Dermis microvascular lymphatic vessel endothelial cell (primary cell): ENCODE measurements around the gene R3HCC1L. TPM values are rescaled to one million over a fixed set of nuclear protein-coding genes. Genes with fewer than 3 reads are reported as not detected.

Experiments used
- DNase-seq, 2 donors: peaks; one replicate each; pipeline versions ENCODE4 v3.0.0 to v3.0.0-alpha.2; 2010; ENCODE audit warnings: low read depth in 2 of 2
- total RNA-seq: library from RNA; depleted of rRNA; stranded (reverse); fragments of >200 nt; gene quantifications from 2 replicates; pipeline ENCODE4 v1.2.1, GENCODE V29; 2014

R3HCC1L gene
- total RNA-seq, 1 donor from 2014 or later, result 8.1 TPM

DNA sequence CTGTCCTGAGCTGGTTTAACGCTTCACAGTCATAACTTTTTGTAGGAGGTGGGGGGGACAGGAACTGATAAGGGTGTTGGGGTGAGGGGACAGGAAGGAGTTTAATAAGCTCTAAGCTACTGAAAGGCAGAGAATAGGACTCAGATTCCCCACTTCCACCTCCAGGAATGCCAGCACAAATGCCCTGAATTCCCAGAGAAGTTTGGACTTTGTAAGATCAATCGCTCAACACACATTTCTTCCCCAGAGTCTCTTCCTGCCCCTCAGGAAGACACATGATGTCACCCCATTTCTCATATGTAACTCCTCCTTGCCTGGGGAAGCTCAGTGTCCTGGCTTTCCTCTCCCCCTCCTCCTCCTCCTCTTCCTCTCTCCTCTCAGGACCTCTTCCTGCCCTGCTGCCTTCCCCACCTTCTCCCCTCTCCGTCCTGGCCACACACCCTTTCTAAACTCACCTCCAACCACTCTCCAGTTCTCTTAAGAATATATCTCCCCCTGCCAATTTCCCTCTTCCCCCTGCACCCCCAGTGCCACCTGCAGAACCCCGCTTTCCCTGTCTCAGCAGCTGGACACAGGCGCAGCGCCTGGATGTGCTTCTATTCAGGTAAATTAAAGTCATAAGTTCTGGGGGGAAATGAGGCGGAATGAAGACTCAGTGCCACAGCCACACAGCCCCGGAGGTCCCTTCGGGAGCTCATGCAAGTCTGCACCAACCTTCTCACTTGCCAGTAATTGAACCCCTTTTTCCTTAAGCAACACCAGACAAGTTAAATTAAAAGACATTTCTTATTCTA, 138.8 kb downstream of the R3HCC1L start:
- DNase-seq, result no peak

DNA sequence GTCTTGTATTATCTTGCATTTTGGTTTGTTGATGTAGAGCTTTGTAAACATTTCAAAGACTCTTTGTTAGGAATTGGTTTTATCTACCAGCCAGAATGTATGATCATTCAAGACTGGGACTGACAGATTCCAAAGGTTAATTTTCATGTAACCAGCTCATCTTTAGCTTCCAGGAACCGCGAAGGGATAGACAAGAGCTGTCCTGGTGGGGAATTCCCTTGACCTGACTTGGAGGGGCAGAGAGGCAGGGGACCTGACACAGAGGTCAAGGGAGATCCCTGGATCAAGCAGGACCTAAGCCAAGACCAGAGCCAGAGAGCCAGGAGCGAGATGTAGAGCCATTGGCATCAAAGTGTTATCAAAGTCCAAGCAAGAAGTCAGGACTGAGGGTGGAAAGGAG, 140.1 kb downstream of the R3HCC1L start:
- no peak for DNase-seq

DNA sequence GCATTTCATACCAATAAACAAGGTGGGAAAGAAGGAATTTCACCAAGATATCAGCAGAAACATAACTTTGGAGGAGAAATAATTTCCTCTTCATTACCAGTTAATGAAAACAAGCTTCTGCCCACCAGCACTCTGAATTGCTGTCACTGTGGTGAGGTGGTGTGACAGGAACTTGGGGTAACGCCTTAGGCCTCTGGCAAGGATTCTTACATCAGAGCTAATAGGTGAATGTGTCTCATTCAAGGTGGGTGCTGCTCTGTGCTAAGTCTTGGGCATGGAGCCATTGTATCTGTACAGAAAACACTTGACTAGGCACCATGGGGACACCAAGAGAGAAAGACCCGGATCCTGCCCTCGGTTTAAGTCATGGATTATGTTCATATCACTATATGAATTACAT, 141.9 kb downstream of the R3HCC1L start:
- no peak for DNase-seq

DNA sequence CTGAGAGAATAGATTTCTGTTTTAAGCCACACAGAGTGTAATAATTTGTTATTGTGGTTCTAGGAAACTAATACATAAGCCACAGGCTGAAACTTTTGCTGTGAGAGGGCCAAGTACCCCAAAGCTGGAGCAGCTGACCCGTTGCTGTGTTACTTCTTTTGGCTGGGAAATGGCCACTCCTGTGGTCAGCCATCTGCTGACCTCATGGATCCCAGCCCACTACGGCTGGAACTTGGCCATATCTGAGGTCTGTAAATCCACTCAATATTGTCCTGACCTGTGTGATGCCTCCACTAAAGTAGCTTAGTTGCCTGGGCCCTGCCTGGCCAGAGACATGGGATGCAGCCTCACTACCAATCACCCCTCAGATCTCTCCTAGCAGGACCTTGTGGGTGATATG, 151.0 kb downstream of the R3HCC1L start:
- no peak for DNase-seq

DNA sequence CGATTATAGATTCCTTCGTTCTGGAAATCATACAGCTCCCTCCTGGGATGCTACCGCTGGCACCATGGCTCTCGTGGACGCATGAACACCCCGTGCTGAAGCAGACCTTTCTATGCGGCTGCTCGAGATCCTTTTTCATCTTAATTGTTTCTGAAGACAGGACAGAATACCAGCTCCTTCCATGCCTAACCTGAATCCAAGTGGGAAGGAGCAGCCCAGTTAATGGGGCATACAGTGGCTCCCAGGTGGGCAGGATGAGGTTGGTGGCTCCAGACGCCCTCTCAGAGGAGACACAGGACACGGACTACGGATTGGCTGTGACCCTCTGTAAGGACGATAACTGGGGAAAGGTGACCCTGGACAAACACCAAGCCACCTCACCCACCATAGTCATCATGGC, 152.0 kb downstream of the R3HCC1L start:
- no peak for DNase-seq

DNA sequence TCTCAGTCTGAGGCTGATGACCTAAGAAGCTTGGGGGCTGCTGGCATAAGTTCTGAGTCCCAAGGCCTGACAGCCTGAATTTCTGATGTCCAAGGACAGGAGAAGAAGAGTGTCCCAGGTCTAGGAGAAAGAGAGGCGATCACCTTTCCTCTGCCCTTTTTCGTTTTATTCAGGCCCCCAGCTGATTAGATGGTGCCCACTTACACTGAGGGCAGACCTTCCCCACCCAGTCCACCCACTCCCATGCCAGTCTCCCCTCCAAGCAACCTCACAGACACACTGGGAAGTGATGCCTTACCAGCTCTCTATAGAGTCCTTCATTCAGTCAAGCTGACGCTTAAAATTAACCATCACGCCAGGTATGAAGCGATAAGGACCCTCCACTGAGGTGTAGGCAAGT, 152.9 kb downstream of the R3HCC1L start:
- DNase-seq, result no peak

DNA sequence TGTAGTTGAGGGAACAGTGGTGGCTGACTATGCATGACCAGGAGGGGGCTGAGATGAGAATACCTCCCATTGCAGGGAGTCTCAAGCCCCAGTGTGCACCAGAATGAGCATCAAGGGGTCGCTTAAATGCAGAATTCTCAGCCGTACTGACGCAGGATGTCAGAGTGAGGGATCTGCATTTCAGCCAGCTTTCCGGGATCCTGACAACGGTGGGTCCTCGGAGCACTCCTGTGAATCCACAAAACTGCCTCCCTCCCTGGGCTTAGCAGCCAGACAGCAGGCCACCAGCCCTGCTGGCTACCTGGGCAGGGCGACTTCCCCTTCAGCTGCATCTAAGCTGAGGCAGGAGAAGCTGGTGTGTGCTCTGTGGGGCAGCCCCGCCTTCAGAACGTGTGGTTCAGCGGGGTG, 155.3 kb downstream of the R3HCC1L start:
- no peak for DNase-seq

DNA sequence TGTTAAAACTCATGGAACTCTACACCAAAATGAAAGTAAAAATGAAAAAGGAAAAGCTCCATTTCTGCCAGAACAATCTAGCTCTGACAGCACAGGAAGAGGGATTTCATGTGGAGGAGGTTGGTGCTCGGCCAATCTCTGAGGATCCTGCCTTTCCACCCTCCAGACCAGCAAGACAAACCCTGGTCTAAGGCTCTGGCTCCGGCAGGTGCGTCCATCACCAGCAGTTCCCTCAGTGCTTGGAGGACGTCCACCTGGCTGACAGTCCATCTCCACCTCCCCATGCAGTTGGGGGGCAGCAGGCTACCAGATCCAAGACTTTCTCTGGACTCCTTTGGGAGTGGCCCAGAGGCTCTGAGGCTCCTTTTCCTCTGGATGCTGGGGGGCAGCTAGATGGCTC, 158.5 kb downstream of the R3HCC1L start:
- DNase-seq, result no peak

DNA sequence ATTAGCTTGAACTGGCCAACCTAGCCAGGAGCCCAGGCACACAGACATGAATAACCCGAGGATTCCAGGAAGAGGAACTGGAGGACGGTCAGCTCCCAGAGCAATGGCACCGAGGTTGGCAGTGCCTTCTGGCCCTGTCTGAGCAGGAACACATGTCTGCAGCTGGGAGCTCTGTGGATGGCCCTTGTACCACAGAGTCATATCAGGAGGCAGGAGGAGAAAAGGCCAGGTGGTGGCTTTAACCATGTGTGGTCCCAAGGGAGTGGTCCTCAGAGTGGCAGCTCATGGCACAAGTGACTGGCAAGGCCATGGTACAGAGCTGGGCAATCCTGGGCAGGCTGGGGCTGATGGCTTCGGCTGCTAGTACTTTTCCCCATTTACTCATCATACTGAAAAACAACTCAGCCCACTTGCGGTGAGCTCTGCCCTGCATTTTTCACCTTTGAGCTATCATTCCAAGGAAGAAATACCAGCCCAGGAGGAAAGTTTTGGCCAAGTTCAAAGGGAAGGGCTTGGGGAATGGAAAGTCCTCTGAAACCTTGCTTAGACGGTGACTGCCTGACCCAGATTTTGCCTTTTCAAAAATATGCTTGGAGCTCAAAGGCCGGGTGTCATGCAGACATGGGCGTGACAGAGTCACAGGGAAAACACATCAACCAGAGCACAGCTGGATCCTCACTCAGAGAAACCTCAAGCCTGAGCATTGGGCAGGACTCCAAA, 159.3 kb downstream of the R3HCC1L start:
- DNase-seq, result no peak

DNA sequence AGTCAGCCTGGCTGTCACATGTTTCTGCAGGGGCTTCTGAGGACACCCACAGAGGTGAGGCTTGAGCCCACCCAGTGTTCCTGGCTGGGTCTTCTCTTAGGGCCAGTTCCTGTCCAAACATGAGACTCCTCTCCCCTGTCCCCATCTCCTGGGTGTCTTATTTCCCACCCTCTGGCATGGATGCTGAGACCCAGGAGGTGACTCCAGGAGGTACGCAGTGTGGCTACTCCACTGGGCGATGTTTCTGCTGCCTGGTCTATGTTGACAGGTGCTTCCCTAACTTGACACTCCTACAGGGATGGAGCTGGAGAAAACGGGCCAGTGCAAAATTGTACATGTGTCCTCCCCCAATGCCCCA, 159.8 kb downstream of the R3HCC1L start:
- DNase-seq, result no peak

Other genes with a start within 250 kb of the R3HCC1L start
- gene CRTAC1, start 104.0 kb upstream of the R3HCC1L start, total RNA-seq, result 4.6 and 11.9 TPM in 2 replicates
- 0.25 and 0.51 TPM in 2 replicates for gene LOXL4, start 133.5 kb downstream of the R3HCC1L start, total RNA-seq